Kidney tubule cell (primary cell): ENCODE data around the gene MINDY2.

ENCODE experiments used
- DNase-seq: peaks from one replicate; pipeline ENCODE4 v3.0.0-alpha.2; 2018; ENCODE audit warnings: low spot score

MINDY2 gene

GRCh38 chr15:58770857-58771620, at the start of gene MINDY2:
MINDY2 (plus strand) TSS chr15:58771302; CDS start chr15:58771396, 94 bp downstream.
- peak; percentile 99 for DNase-seq

- DNase-seq, result peak; percentile 44
Measured at GRCh38 chr15:58724466-58724865, 46.6 kb upstream of the MINDY2 start.

- DNase-seq, result no peak
Measured at GRCh38 chr15:58726867-58727266, 44.2 kb upstream of the MINDY2 start.

- peak; percentile 82 for DNase-seq
Measured at GRCh38 chr15:58731756-58732535, 39.2 kb upstream of the MINDY2 start.

- no peak for DNase-seq
Measured at GRCh38 chr15:58732625-58733363, 38.3 kb upstream of the MINDY2 start.

GRCh38 chr15:58734859-58735258, 36.2 kb upstream of the MINDY2 start:
- peak; percentile 28 for DNase-seq

- no peak for DNase-seq
Measured at GRCh38 chr15:58736018-58736643, 35.0 kb upstream of the MINDY2 start.

- no peak for DNase-seq
Measured at GRCh38 chr15:58737298-58737697, 33.8 kb upstream of the MINDY2 start.

GRCh38 chr15:58738046-58738707, 32.9 kb upstream of the MINDY2 start:
- DNase-seq, result peak; percentile 35

- no peak for DNase-seq
Measured at GRCh38 chr15:58740436-58740835, 30.7 kb upstream of the MINDY2 start.

GRCh38 chr15:58741032-58741431, 30.1 kb upstream of the MINDY2 start:
- DNase-seq, result no peak

GRCh38 chr15:58742022-58742813, 28.9 kb upstream of the MINDY2 start:
- peak; percentile 43 for DNase-seq

- no peak for DNase-seq
Measured at GRCh38 chr15:58742819-58743502, 28.1 kb upstream of the MINDY2 start.

GRCh38 chr15:58746174-58746573, 24.9 kb upstream of the MINDY2 start:
- no peak for DNase-seq

GRCh38 chr15:58748040-58748851, 22.9 kb upstream of the MINDY2 start:
- no peak for DNase-seq

- peak; percentile 28 for DNase-seq
Measured at GRCh38 chr15:58748852-58749531, 22.1 kb upstream of the MINDY2 start.

- DNase-seq, result peak; percentile 99
Measured at GRCh38 chr15:58749532-58750337, 21.4 kb upstream of the MINDY2 start, which contains the start of gene ADAM10. ADAM10 (minus strand) TSS chr15:58749707; CDS start chr15:58749534, 173 bp downstream.

- no peak for DNase-seq
Measured at GRCh38 chr15:58752716-58753115, 18.4 kb upstream of the MINDY2 start.
